ENCODE measurements around the gene NDUFAF2. TPM values are rescaled to one million over a fixed set of nuclear protein-coding genes. Genes with fewer than 3 reads are reported as not detected.

The NDUFAF2 gene
- total RNA-seq, 1 donor from 2014 or later: 20.0 TPM

GRCh38 chr5:61200582-61201155 is 255.7 kb downstream of the NDUFAF2 start:
- no peak overlapping the region for H3K27ac ChIP-seq
- no peak for TF ChIP-seq CTCF (IDR thresholded peaks at IDR 0.05)
- H3K36me3 ChIP-seq: no peaks in the 10 kb centered on the region
- H3K27me3 ChIP-seq (ENCODE audit: low read depth): no peaks in the 10 kb centered on the region
- ATAC-seq (no peak), DNase-seq (no peak)
- intact Hi-C loops (cut with DNase I): no loop called here
- H3K4me3 ChIP-seq: no peak overlapping the region
- no peaks in the 10 kb centered on the region for H3K4me1 ChIP-seq
- no peaks in the 10 kb centered on the region for H3K9me3 ChIP-seq

- no peak overlapping the region for H3K27ac ChIP-seq
- no peaks in the 10 kb centered on the region for H3K36me3 ChIP-seq
- TF ChIP-seq CTCF (IDR thresholded peaks at IDR 0.05): no peak
- H3K4me3 ChIP-seq: no peak overlapping the region
- no peaks in the 10 kb centered on the region for H3K4me1 ChIP-seq
- DNase-seq (no peak), ATAC-seq (no peak)
- intact Hi-C loops (cut with DNase I): no loop called here
- H3K9me3 ChIP-seq: no peaks in the 10 kb centered on the region
- no peaks in the 10 kb centered on the region for H3K27me3 ChIP-seq (ENCODE audit: low read depth)
Measured at GRCh38 chr5:61202213-61202612, 257.2 kb downstream of the NDUFAF2 start.

Other genes with a start within 250 kb of the NDUFAF2 start
- gene DEPDC1B, start 245.0 kb upstream of the NDUFAF2 start, total RNA-seq: 0.30 TPM
- gene ELOVL7, start 100.9 kb upstream of the NDUFAF2 start, total RNA-seq: 5.8 TPM
- 10.3 TPM for gene ERCC8, start 135 bp upstream of the NDUFAF2 start, total RNA-seq
- 55.9 TPM for gene SMIM15, start 217.3 kb downstream of the NDUFAF2 start, total RNA-seq